HEK293 (cell line): ENCODE data around the gene MECP2.

Source experiments
- CTCF ChIA-PET: fragments of 350-600 bp; formaldehyde crosslinking; extraction: SDS; loops from one replicate; lab custom pipeline; 2021; ENCODE audit warnings: antibody characterized with exemption; lab: Yijun Ruan, JAX
- POLR2A ChIA-PET: fragments of 300-600 bp; formaldehyde crosslinking; extraction: SDS; loops from one replicate; lab custom pipeline; 2020; ENCODE audit warnings: antibody characterized with exemption, inconsistent platforms; lab: Yijun Ruan, JAX
- H3K27ac ChIP-seq: fragments of 200-500 bp; sonication (Bioruptor generic); 2 replicates; pipeline ENCODE4 v1.5.1; 2014; ENCODE audit warnings: low read depth, low read length, control low read depth, inconsistent platforms; ENCODE audit errors: extremely low read depth
- H3K36me3 ChIP-seq, 2 experiments: fragments of 200-500 bp in 1 of 2; sonication (Bioruptor generic) in 1 of 2; 1 replicate in 1 of 2; 2 replicates in 1 of 2; pipeline ENCODE4 v1.5.1; 2014 to 2017; ENCODE audit warnings: inconsistent platforms in 2 of 2, low read length in 2 of 2; ENCODE audit not compliant: control insufficient read depth in 2 of 2, insufficient read depth in 1 of 2
- H3K4me1 ChIP-seq: fragments of 200-500 bp; sonication (Bioruptor generic); 2 replicates; pipeline ENCODE4 v1.5.1; 2014; ENCODE audit warnings: mild to moderate bottlenecking, low read length, inconsistent platforms; ENCODE audit not compliant: control insufficient read depth, insufficient read depth
- H3K4me3 ChIP-seq: 2 replicates; pipeline ENCODE4 v1.5.1; 2011; ENCODE audit warnings: low read depth, mild to moderate bottlenecking, control low read depth, low read length, moderate library complexity
- H3K9me3 ChIP-seq: fragments of 200-500 bp; sonication (Bioruptor generic); 2 replicates; pipeline ENCODE4 v1.5.1; 2014; ENCODE audit warnings: low read depth, low read length, inconsistent platforms; ENCODE audit not compliant: control insufficient read depth, insufficient read depth
- GLIS1 ChIP-seq: fragments of 450-650 bp; formaldehyde crosslinking; IDR thresholded peaks from 2 replicates; pipeline ENCODE4 v1.5.1; 2016; ENCODE audit warnings: missing biosample characterization, missing genetic modification characterization
- PRDM1 ChIP-seq: fragments of 450-650 bp; formaldehyde crosslinking; IDR thresholded peaks from 2 replicates; pipeline ENCODE4; 2016; ENCODE audit warnings: missing biosample characterization, missing genetic modification characterization
- SALL2 ChIP-seq: fragments of 450-650 bp; formaldehyde crosslinking; IDR thresholded peaks from 2 replicates; pipeline ENCODE4 v1.5.0; 2017; ENCODE audit warnings: missing biosample characterization, mild to moderate bottlenecking, missing genetic modification characterization, borderline replicate concordance
- ZBTB17 ChIP-seq: fragments of 450-650 bp; formaldehyde crosslinking; IDR thresholded peaks from 2 replicates; pipeline ENCODE4 v1.5.1; 2016; ENCODE audit warnings: missing biosample characterization, missing genetic modification characterization
- ZBTB7A ChIP-seq: fragments of 450-650 bp; formaldehyde crosslinking; IDR thresholded peaks from 2 replicates; pipeline ENCODE4 v1.5.1; 2016; ENCODE audit warnings: low read depth, missing biosample characterization, missing genetic modification characterization
- ZNF114 ChIP-seq: fragments of 450-650 bp; formaldehyde crosslinking; IDR thresholded peaks from 2 replicates; pipeline ENCODE4 v1.5.0; 2017; ENCODE audit warnings: missing biosample characterization, missing genetic modification characterization
- ZNF146 ChIP-seq: fragments of 450-650 bp; formaldehyde crosslinking; IDR thresholded peaks from 2 replicates; pipeline ENCODE4 v1.5.1; 2016; ENCODE audit warnings: missing biosample characterization, missing genetic modification characterization
- ZNF23 ChIP-seq: fragments of 450-650 bp; formaldehyde crosslinking; IDR thresholded peaks from 2 replicates; pipeline ENCODE4 v1.5.1; 2016; ENCODE audit warnings: missing biosample characterization, missing genetic modification characterization, borderline replicate concordance
- ZNF280D ChIP-seq: fragments of 450-650 bp; formaldehyde crosslinking; IDR thresholded peaks from 2 replicates; pipeline ENCODE4 v1.5.1; 2016; ENCODE audit warnings: missing biosample characterization, missing genetic modification characterization
- ZNF366 ChIP-seq: fragments of 450-650 bp; formaldehyde crosslinking; conservative IDR thresholded peaks from 2 replicates; pipeline ENCODE4 v1.5.1; 2016; ENCODE audit warnings: missing biosample characterization, missing genetic modification characterization
- ZNF473 ChIP-seq: fragments of 450-650 bp; formaldehyde crosslinking; IDR thresholded peaks from 2 replicates; pipeline ENCODE4 v1.5.1; 2017; ENCODE audit warnings: missing biosample characterization, missing genetic modification characterization
- ZNF48 ChIP-seq: fragments of 450-650 bp; formaldehyde crosslinking; IDR thresholded peaks from 2 replicates; pipeline ENCODE4 v1.5.1; 2016; ENCODE audit warnings: missing biosample characterization, missing genetic modification characterization
- ZNF514 ChIP-seq: fragments of 450-650 bp; formaldehyde crosslinking; IDR thresholded peaks from 2 replicates; pipeline ENCODE4 v1.5.1; 2016; ENCODE audit warnings: missing biosample characterization, missing genetic modification characterization
- ZNF518A ChIP-seq: fragments of 450-650 bp; formaldehyde crosslinking; conservative IDR thresholded peaks from 2 replicates; pipeline ENCODE4 v1.5.1; 2016; ENCODE audit warnings: low read depth, missing biosample characterization, missing genetic modification characterization
- ZNF521 ChIP-seq: fragments of 450-650 bp; formaldehyde crosslinking; IDR thresholded peaks from 2 replicates; pipeline ENCODE4 v1.5.1; 2017; ENCODE audit warnings: missing biosample characterization, mild to moderate bottlenecking, missing genetic modification characterization
- ZNF645 ChIP-seq: fragments of 450-650 bp; formaldehyde crosslinking; IDR thresholded peaks from 2 replicates; pipeline ENCODE4; 2016; ENCODE audit warnings: missing biosample characterization, missing genetic modification characterization
- ZNF664 ChIP-seq: fragments of 450-650 bp; formaldehyde crosslinking; IDR thresholded peaks from 2 replicates; pipeline ENCODE4 v1.5.1; 2016; ENCODE audit warnings: missing biosample characterization, missing genetic modification characterization

The MECP2 gene

GRCh38 chrX:153991013-153991580, 106.4 kb downstream of the MECP2 start:
- H3K4me1 ChIP-seq, result no peaks in the 10 kb centered on the region
- H3K36me3 ChIP-seq, result no peaks in the 10 kb centered on the region
- TF ChIP-seq ZNF514 (no peak), ZNF114 (tag by site-specific recombination) (peak; percentile 65; the same call in 1 of the 2 replicates), ZNF23 (tag by site-specific recombination) (no peak), ZNF518A (tag by site-specific recombination) (no peak), ZNF664 (tag by site-specific recombination) (no peak), ZNF280D (tag by site-specific recombination) (no peak), ZNF645 (no peak), PRDM1 (tag by site-specific recombination) (peak; percentile 89), ZNF521 (tag by site-specific recombination) (no peak), ZNF48 (no peak), ZNF366 (tag by site-specific recombination) (peak; percentile 100), ZBTB17 (tag by site-specific recombination) (no peak), SALL2 (tag by site-specific recombination) (0 out of 2 replicates have a peak, but pooled peaks have one; percentile 17), GLIS1 (tag by site-specific recombination) (no peak), ZNF473 (0 out of 2 replicates have a peak, but pooled peaks have one; percentile 9)
- ChIA-PET POLR2A (interaction anchor here (0.7 kb wide), 1 partner anchor 367 kb away, joined by 4 read pairs; no protein-coding TSS in a partner anchor), CTCF (interaction anchor here (1.3 kb wide), 1 partner anchor 22 kb away, joined by 3 read pairs; no protein-coding TSS in a partner anchor)
- H3K4me3 ChIP-seq, result no peak overlapping the region
- no peak overlapping the region for H3K27ac ChIP-seq
- H3K9me3 ChIP-seq, result no peaks in the 10 kb centered on the region

- ChIA-PET POLR2A (no interaction called here), CTCF (no interaction called here)
- no peaks in the 10 kb centered on the region for H3K4me1 ChIP-seq
- H3K9me3 ChIP-seq, result no peaks in the 10 kb centered on the region
- no peak overlapping the region for H3K27ac ChIP-seq
- H3K4me3 ChIP-seq, result no peak overlapping the region
- no peak for TF ChIP-seq ZBTB7A (tag by site-specific recombination)
- TF ChIP-seq ZNF146, result peak; percentile 98
- no peaks in the 10 kb centered on the region for H3K36me3 ChIP-seq
These were observed 107.4 kb downstream of the MECP2 start for GRCh38 chrX:153989973-153990655.
